GM12878 (cell line): Measurements from ENCODE around the gene SLC22A12.

ENCODE experiments used
- BHLHE40 ChIP-seq, 2 experiments: fragments of 450-650 bp in 1 of 2; IDR thresholded peaks; 2 replicates each; pipeline ENCODE4 v1.6.1; 2011 to 2017; ENCODE audit warnings: low read depth in 2 of 2, borderline replicate concordance in 1 of 2, improper control_type of control experiment in 1 of 2, low read length in 1 of 2, mild to moderate bottlenecking in 1 of 2
- NFIC ChIP-seq: IDR thresholded peaks from 2 replicates; pipeline ENCODE4 v1.6.1; 2012; ENCODE audit warnings: low read depth, mild to moderate bottlenecking, inconsistent platforms, low read length, moderate library complexity
- NRF1 ChIP-seq: conservative IDR thresholded peaks from 2 replicates; pipeline ENCODE4 v1.6.1; 2011; ENCODE audit warnings: mild to moderate bottlenecking, low read depth, low read length, improper control_type of control experiment
- YY1 ChIP-seq: IDR thresholded peaks from 2 replicates; pipeline ENCODE4 v1.6.1; 2011; ENCODE audit warnings: low read depth, mild to moderate bottlenecking, low read length

GRCh38 chr11:64556721-64557250 lies 34.2 kb upstream of the SLC22A12 start:
- TF ChIP-seq BHLHE40 (IDR thresholded peaks at IDR 0.05; ENCODE audit: borderline replicate concordance in 1 of 2, low read depth in 2 of 2, low read length in 1 of 2) (no peak), NRF1 (no peak), NFIC (no peak), YY1 (no peak)
